HG03460 (cell line): ENCODE data around the gene ASB18.

Experiments
- ATAC-seq: cut with Tn5 transposase; IDR thresholded peaks from one replicate; pipeline ENCODE4 v1.9.1; 2021; ENCODE audit not compliant: unreplicated experiment

The ASB18 gene

DNA sequence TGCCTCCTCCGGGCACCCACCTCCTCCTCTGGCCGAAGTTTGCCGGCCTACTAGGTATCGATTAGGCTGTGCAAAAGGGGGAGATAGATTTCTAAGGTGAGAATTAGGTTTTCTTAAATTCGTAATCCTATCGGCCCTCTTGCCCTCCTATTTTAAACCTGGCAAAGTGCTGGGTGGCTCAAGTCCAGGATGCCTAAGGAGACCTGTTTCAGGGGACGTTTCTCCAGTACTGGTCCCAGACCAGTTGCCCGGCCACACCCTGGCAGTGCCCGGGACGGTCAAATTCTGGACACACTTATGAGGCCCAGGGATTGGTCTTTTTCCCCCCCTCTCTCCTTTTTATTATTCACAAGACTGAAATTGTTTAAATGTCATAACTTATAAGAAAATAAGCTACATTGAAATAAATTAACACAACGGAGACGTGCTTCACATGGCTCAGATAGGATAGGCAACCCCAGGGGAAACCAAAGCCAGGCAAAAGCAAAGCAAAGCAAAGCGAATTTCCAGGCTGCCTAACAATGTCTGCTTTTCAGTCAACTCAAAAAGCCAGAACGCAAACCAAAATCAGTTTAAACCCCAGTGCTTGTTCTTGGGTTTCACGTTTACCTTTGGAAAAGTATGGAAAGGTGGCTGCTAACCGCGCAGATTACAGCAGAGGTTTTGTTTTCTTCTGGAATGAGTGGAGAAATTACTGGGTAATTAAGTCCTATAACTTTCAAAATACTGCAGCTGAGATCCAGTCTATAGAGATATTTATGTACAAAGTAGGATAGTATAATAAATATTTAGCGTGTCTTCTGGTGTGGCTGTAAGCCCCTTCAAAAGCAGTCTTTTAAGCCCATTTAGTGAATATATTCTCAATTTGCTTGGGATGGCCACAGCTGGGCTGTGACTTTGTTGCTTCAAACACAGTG, 99.0 kb downstream of the ASB18 start:
- ATAC-seq, result no peak

GRCh38 chr2:236164201-236164924, 99.8 kb downstream of the ASB18 start:
- no peak for ATAC-seq

- ATAC-seq, result no peak
These were observed 100.6 kb downstream of the ASB18 start for GRCh38 chr2:236163471-236164200.

DNA sequence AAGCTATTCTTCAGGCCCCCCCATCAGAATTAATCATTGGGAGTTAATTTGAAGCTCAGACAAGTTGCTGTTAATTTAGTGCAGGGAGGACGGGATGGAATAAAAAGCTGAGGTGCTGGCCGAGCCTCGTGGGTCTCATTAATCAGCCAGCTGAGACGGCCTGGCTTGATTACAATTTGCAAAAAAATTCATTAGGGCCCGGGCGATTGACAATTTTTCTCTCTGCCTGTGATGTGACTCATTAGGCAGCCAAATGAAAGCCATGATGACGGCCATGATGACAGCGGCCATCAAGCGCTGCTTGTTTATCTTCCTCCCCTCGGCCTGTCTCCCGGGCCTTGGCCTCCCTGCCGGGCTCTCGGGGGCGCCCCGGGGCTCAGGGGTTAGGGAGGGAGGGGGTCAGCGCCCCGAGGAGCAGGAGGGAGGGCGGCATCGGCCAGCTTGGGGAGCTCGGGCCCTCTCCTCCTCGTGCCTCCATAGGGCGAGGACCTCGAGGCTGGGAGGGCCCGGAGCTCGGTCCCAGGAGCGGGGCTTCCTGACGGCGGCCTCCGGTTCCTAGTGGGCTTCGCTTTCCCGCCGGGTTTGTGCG, 101.2 kb downstream of the ASB18 start:
- ATAC-seq, result no peak

DNA sequence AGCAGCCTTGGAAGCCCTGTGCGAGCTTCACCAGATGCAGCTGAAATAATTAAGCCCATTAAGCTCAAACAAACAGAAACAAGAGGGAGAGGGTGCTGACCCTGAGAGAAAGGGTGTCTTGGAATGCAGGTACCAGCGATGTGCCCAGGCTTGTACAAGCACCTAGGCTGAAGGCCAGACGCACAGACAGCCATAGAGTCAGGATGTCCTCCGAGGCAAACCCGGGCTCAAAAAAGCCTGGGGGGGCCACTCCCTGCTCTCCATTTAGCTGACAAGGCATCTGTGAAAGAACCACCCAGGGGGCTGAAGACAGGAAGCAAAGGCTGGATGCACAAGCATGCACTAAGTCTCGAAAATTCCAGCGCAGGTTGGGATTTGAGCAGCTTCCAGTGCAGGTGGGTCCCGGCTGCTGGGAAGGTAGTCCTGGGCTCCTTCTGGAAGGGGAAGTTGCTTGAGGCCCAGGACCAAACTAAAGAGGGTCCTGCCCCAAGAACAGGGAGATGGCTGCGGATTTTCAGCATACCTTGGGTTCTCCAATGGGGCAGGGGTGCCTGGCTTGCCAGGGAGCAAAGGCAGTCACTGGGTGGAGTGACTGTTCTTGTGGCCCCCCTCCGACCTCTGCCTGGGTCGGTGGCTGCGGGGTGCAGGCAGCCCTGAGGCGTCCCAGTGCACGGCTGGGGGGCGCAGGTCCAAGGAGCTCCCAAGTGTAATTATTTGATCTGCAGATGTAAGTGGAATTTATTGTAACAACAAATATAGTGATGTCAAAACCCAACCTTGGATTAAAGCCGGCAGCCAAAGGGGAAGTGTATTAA, 102.0 kb downstream of the ASB18 start:
- no peak for ATAC-seq

- no peak for ATAC-seq
These were observed 102.7 kb downstream of the ASB18 start for GRCh38 chr2:236161531-236161930.

DNA sequence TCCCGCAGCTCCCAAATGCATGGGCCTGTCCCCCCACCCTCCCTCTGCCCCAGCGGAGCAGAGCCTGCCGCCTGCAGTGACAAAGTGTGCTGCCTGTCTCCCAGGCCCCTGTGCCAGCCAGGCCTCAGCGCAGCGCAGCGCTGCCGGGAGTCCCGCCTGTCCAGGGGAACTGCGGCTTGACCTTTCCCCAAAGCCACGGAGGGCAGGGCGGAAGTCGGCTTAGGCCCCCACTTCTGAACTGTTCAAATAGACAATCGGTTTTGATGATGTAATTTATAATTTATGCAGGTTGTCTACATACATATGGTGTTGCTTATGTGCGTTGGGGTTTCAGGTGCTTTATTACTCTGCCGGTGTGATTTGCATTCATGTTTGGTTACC, 103.1 kb downstream of the ASB18 start:
- no peak for ATAC-seq

- ATAC-seq, result no peak
These were observed 103.7 kb downstream of the ASB18 start for GRCh38 chr2:236160366-236161081.

- no peak for ATAC-seq
These were observed 104.4 kb downstream of the ASB18 start for GRCh38 chr2:236159778-236160170.

DNA sequence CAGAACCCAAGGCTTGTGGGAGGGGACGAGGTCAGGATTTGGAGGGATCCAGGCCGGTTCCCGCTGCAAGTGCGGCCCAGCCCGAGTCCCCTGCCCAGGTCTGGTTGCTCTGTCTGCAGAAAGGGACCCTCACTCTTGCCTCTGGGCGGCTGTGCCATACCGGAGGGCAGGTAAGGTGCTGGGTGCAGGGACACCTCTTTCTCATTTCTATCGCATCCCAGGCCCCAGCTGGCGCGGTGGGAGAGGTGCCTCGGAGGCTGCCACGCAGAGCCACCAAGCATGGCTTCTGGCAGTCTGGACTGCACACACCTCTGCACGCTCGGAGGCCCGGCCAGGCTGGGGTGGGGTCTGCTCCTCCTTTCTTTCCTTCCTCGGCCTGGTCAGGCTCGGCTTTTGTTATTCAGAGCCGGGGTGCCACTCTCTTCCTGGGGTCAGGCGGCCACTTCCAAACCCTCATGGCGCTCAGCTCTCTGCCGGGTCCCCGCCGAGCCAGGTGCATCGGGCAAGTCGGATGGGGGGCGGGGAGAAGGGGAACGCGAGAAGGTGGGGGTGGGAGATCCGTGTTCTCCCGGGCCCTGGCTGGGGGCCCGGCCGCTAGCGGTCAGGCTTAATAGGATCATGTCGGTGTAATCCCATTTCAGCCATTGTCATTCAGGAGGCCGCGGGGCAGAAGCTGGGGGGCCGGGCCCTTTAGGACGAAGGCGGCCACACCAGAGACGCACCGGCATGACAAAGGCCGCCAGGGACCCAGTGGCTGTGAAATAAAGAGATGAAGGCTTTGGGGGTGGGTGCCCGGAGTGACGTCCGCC, 105.0 kb downstream of the ASB18 start:
- no peak for ATAC-seq

DNA sequence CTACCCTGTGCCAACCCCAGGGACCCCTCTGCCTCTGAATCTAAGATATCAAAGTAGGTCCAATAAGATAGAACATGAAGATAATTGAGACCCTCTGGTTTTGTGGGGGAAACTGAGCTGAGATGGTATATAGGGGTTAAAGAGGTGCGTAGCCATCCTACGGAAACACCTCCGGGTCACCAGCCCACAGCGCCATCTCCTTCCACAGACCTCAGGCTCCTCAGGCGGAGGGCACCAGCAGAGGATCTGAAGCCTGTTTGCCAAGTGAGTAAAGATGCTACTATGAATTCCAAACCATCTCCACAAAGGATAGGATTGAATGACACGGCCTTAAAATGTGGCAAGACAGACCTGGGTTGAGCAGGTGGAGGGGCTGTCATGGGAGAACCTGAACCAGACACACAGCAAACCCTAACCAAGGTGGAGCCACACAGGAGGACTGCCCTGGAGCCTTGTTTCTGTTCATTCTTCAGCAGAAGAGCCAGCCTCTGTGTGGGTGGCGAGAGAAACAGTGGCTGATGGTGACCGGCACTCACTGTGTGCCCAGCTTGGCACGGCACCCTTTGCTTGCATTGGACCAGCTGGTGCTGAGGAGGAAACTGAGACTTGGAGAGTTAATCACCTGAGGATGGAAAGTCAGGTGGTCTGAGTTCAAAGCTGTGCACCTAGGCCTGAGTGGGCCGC, 106.2 kb downstream of the ASB18 start:
- no peak for ATAC-seq

DNA sequence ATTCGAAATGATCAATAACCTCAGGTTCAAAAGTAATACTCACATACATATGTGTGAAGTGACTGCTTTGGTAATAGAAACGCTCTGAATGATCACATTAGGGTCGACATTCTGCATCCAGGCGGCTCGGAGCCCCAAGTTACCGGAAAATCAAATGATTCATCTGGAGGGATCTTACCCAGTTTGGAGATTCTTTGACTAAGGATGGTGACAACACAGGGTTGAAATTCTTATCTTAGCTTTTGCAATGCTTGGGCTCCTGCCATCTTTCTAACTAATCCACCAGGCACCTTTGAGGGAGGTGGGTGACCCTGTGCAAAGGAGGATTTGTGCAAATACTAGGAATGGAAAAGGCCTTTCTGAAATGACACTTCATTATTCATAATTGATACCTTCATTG, 106.8 kb downstream of the ASB18 start:
- ATAC-seq, result no peak

GRCh38 chr2:236156860-236157194, 107.4 kb downstream of the ASB18 start:
- no peak for ATAC-seq

DNA sequence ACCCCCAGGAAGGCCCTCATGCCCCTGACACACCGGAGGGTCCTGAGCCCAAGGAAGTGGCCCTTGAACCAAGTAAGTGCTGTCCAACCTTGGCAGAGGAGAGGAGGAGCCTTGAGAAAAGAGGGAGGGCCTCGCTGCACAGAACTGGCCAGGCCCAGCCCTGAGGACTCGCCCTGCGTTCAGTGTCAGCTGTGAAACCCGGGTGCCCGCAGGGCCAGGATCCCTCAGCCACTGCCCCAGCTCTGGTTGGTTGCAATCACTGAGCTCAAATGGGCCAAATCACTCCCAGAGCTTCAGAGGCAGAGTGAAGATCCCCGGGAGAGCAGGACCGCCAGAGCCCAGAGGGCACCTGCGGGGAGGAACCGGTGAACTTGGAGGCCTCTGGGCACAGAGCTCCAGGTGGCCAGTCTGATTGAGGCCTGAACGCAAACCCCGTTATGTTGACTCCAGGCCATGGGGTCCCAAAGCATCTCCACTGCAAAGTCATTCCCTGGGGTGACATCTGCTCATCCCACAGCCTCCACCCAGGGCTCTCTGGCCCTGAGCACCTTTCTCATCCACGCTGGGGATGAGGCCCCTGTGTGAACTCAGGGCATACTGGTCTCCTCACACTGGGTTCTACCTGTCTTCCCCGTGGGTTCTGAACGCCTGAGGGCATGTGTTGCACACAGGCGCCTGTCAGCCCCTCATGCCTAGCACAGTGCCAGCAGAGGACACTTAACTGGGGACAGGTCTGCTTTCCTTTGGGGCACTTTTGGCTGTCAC, 107.9 kb downstream of the ASB18 start:
- no peak for ATAC-seq

DNA sequence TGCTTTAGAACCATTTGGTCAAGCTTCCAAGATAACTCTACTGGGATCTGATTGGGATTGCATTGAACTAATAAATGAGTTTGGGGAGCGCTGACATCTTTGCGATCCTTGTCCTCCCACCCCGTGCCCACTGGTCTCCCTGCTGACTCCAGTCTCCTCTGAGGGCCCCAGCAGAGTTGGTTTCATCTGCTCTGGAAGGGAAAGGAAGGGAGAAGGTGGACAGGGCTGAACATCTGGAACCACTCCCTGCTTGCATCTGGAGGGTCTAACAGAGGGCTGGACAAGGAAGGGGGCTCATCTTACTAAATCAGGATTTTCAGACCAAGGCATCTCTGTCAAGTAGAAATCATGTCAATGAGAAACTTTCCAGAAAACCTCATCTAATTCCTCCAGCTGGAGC, 108.8 kb downstream of the ASB18 start:
- ATAC-seq, result no peak

GRCh38 chr2:236146436-236146835, 117.8 kb downstream of the ASB18 start:
- ATAC-seq, result no peak

DNA sequence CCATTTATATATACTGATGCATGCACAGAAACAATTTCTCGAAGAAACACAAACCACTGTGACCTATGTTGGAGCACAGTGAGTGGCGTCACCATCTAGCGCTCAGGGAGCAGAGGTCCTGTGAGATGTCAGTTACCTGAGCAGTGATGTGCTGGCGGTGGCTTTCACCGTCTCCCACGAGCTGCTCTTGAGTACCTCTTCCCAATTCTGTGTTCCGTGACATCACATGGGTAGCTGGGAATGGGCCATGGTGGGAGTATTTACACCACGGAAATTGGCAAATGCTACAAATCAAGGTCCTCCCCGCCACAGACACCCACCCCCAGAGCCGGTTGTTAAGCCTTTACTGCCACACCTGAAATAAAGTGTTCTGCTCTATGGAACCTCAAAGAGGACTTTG, 120.4 kb downstream of the ASB18 start:
- ATAC-seq, result no peak
